ENCODE results near the gene PRDM7.
A peak's percentile ranks its signal among the peaks of the same experiment; 100 is the strongest.

PRDM7 gene

DNA sequence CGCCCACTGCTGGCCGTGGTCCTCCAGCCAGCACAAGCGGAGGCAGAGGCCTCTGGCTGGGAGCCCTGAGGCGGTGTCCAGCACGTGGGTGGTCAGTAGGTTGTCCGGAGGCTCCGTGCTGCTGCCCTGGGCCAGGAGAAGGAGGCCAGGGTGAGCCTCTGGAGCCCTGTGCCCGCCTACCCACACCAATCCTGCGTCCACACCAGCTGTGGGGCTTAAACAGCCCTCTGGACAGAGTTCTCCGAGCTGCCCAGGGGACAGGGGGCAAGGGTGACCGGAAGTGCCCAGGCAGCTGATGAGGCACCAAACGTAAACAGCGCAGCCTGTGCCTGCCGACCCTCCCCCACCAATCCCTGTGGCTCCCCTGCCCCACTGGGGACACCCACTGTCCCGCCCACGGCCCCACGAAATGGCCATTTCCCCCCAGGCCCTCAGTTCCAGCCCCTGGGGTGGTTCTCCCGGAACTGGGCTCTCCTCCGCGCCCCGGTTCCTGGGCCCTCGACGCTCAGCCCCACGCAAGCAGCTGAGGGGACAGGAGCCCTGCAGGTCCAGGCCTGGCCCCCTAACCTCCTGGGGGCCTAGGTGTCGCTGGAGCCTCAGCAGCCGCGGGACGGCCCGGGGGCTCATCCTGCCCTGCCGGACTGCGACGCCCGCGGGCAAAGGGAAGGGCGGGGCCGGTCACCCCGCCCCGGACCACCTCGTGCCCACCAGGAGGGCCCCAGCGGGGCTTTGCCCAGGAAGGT, 30.0 kb downstream of the PRDM7 start:
- peaks cover 4% of the 10 kb centered on the region; the same call in 1 of the 2 replicates for H3K9me3 ChIP-seq (ENCODE audit: control insufficient read depth, insufficient read depth, low read depth, low read length)
- H3K27ac ChIP-seq (ENCODE audit: low read depth, low read length) = peak overlapping the region; percentile 51; the same call in 1 of the 2 replicates
- H3K36me3 ChIP-seq (ENCODE audit: control insufficient read depth, insufficient read depth, low read length) = peaks cover 25% of the 10 kb centered on the region
- H3K4me3 ChIP-seq (ENCODE audit: low read depth, low read length) = peak overlapping the region; percentile 71
- H3K27me3 ChIP-seq (ENCODE audit: control insufficient read depth, insufficient read depth, low read length) = no peaks in the 10 kb centered on the region
- peaks cover 14% of the 10 kb centered on the region for H3K4me1 ChIP-seq (ENCODE audit: control insufficient read depth, insufficient read depth, low read length)
- peak overlapping the region; percentile 73 for H3K9ac ChIP-seq (ENCODE audit: low read length)

DNA sequence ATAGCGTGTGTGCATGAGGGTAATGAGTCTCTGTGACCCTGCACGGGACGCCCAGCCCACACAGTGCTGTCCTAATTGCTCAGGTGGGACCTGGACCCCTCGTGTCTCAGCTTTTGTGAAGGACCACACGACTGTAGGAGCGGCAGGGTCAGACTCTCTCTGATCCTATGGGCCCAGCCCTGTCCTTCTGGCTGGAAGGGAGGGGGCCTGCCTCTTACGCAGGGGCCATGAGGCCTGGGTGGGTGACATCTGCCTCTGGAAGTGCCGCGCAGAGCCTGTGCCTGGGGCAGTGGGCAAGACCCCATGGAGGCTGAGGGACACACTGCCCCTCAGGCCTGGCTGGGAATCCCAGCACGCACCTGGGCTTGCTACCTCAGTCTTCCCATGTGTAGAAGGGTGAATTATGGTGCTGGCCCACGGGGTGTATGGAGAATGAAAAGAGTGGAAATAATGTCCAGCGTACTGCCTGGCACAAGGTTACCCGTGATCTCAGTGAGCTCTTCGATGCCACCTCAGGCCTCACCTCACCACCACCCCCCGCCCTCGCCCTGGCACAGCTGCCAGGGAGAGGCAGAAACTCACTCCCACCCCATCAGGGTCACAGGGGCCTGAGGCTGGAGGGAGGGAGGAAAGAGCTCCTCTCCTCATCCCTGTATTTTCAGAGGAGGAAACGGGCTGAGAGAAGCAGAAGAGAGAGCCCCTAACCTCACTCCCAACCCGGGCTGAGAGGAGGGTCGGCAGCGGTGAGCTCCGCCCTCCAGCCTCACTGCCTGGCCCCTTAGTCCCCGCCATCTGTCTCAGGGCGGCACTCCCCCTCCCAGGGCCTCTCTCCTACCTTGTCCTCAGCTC, 30.8 kb downstream of the PRDM7 start:
- Histone ChIP-seq H3K4me3 (ENCODE audit: low read depth, low read length) (peak overlapping the region; percentile 71), H3K9ac (ENCODE audit: low read length) (peak overlapping the region; percentile 73)

GRCh38 chr16:90044111-90044551, 33.0 kb downstream of the PRDM7 start:
- peaks cover 14% of the 10 kb centered on the region for H3K4me1 ChIP-seq (ENCODE audit: control insufficient read depth, insufficient read depth, low read length)
- no peaks in the 10 kb centered on the region for H3K27me3 ChIP-seq (ENCODE audit: control insufficient read depth, insufficient read depth, low read length)
- H3K27ac ChIP-seq (ENCODE audit: low read depth, low read length) = no peak overlapping the region
- H3K9me3 ChIP-seq (ENCODE audit: control insufficient read depth, insufficient read depth, low read depth, low read length) = no peaks in the 10 kb centered on the region
- peaks cover 46% of the 10 kb centered on the region for H3K36me3 ChIP-seq (ENCODE audit: control insufficient read depth, insufficient read depth, low read length)
- H3K9ac ChIP-seq (ENCODE audit: low read length) = no peak overlapping the region
- no peak overlapping the region for H3K4me3 ChIP-seq (ENCODE audit: low read depth, low read length)

More for the DNA sequence above, 30.8 kb downstream of the PRDM7 start:
- H3K36me3 ChIP-seq (ENCODE audit: control insufficient read depth, insufficient read depth, low read length) = peaks cover 30% of the 10 kb centered on the region
- H3K9me3 ChIP-seq (ENCODE audit: control insufficient read depth, insufficient read depth, low read depth, low read length) = no peaks in the 10 kb centered on the region
- H3K27ac ChIP-seq (ENCODE audit: low read depth, low read length) = no peak overlapping the region; the same call in 1 of the 2 replicates
- H3K27me3 ChIP-seq (ENCODE audit: control insufficient read depth, insufficient read depth, low read length) = no peaks in the 10 kb centered on the region
- peaks cover 14% of the 10 kb centered on the region for H3K4me1 ChIP-seq (ENCODE audit: control insufficient read depth, insufficient read depth, low read length)

- Histone ChIP-seq H3K4me3 (ENCODE audit: low read depth, low read length) (no peak overlapping the region), H3K9ac (ENCODE audit: low read length) (no peak overlapping the region), H3K27ac (ENCODE audit: low read depth, low read length) (no peak overlapping the region), H3K36me3 (ENCODE audit: control insufficient read depth, insufficient read depth, low read length) (peaks cover 52% of the 10 kb centered on the region), H3K27me3 (ENCODE audit: control insufficient read depth, insufficient read depth, low read length) (no peaks in the 10 kb centered on the region), H3K9me3 (ENCODE audit: control insufficient read depth, insufficient read depth, low read depth, low read length) (no peaks in the 10 kb centered on the region), H3K4me1 (ENCODE audit: control insufficient read depth, insufficient read depth, low read length) (peaks cover 14% of the 10 kb centered on the region)
These were observed 33.6 kb downstream of the PRDM7 start for GRCh38 chr16:90043526-90043925.

GRCh38 chr16:90042946-90043514, 34.1 kb downstream of the PRDM7 start:
- Histone ChIP-seq H3K4me3 (ENCODE audit: low read depth, low read length) (no peak overlapping the region), H3K4me1 (ENCODE audit: control insufficient read depth, insufficient read depth, low read length) (peaks cover 14% of the 10 kb centered on the region), H3K27me3 (ENCODE audit: control insufficient read depth, insufficient read depth, low read length) (no peaks in the 10 kb centered on the region), H3K36me3 (ENCODE audit: control insufficient read depth, insufficient read depth, low read length) (peaks cover 57% of the 10 kb centered on the region), H3K9me3 (ENCODE audit: control insufficient read depth, insufficient read depth, low read depth, low read length) (no peaks in the 10 kb centered on the region), H3K9ac (ENCODE audit: low read length) (no peak overlapping the region), H3K27ac (ENCODE audit: low read depth, low read length) (no peak overlapping the region)

- Histone ChIP-seq H3K36me3 (ENCODE audit: control insufficient read depth, insufficient read depth, low read length) (peaks cover 67% of the 10 kb centered on the region), H3K27ac (ENCODE audit: low read depth, low read length) (no peak overlapping the region), H3K9me3 (ENCODE audit: control insufficient read depth, insufficient read depth, low read depth, low read length) (no peaks in the 10 kb centered on the region), H3K27me3 (ENCODE audit: control insufficient read depth, insufficient read depth, low read length) (no peaks in the 10 kb centered on the region), H3K4me1 (ENCODE audit: control insufficient read depth, insufficient read depth, low read length) (peaks cover 11% of the 10 kb centered on the region), H3K9ac (ENCODE audit: low read length) (no peak overlapping the region), H3K4me3 (ENCODE audit: low read depth, low read length) (no peak overlapping the region)
These were observed 35.1 kb downstream of the PRDM7 start for GRCh38 chr16:90041896-90042473.

DNA sequence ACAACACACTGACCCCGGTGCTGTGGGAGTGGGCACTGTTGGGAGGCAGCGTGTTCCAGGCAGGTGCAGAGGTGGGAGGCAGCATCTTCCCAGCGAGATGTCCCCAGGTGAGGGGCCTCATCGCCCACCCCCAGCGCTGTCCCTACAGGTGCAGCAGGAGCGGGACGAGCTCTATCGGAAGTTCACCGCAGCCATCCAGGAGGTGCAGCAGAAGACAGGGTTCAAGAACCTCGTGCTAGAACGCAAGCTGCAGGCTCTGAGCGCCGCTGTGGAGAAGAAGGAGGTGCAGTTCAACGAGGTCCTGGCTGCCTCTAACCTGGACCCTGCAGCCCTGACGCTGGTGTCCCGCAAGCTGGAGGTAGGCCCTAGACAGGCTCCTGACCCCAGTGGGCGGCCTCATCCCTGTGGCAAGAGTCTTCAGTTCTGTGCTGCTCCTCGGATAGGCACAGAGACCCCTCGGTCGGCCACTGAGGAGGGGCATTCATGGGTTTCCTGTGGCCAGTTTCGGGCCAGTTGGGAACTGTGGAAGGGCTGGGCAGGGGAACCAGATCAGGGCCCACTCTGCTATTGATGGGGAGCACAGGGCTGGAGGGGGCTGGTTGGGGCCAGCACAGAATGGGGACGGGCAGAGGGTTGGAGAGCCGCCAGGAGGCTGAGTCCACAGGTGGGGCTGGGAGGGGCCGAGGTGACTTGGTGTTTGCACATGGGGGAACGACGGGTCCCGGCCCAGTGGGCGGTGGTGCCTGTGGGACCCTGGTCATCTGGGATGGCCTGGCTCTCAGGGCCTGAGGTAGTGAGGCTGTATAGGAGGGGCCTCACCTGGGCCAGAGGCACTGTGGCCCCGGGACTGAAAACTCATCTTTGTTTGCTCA, 36.7 kb downstream of the PRDM7 start:
- H3K36me3 ChIP-seq (ENCODE audit: control insufficient read depth, insufficient read depth, low read length) = peaks cover 83% of the 10 kb centered on the region
- no peaks in the 10 kb centered on the region for H3K4me1 ChIP-seq (ENCODE audit: control insufficient read depth, insufficient read depth, low read length)
- no peak overlapping the region for H3K4me3 ChIP-seq (ENCODE audit: low read depth, low read length)
- no peaks in the 10 kb centered on the region for H3K27me3 ChIP-seq (ENCODE audit: control insufficient read depth, insufficient read depth, low read length)
- no peaks in the 10 kb centered on the region for H3K9me3 ChIP-seq (ENCODE audit: control insufficient read depth, insufficient read depth, low read depth, low read length)
- H3K9ac ChIP-seq (ENCODE audit: low read length) = no peak overlapping the region
- H3K27ac ChIP-seq (ENCODE audit: low read depth, low read length) = no peak overlapping the region

GRCh38 chr16:90037276-90037675, 39.9 kb downstream of the PRDM7 start:
- peaks cover 82% of the 10 kb centered on the region for H3K36me3 ChIP-seq (ENCODE audit: control insufficient read depth, insufficient read depth, low read length)

DNA sequence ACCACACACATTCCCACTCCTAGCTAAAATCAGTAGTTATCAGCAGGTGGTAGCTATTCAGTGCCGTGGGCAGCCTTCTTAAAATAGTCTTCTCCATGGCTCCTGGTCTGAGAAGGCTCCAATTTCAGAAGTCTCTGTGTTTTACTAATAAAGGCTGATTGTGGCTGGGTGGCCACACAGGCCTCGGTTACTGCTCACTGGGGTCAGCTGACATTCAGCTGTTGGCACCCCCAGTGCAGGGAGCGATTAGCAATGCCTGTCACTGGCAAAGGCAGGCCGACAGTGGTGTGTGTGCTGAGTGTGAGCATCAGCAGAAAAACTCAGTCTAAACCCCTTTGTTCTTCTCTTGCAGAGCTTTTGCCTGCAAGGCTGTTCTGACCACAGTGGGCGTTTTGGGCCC, 41.2 kb downstream of the PRDM7 start:
- H3K27me3 ChIP-seq (ENCODE audit: control insufficient read depth, insufficient read depth, low read length) = no peaks in the 10 kb centered on the region
- no peak overlapping the region for H3K9ac ChIP-seq (ENCODE audit: low read length)
- H3K27ac ChIP-seq (ENCODE audit: low read depth, low read length) = no peak overlapping the region
- H3K36me3 ChIP-seq (ENCODE audit: control insufficient read depth, insufficient read depth, low read length) = peaks cover 84% of the 10 kb centered on the region
- no peaks in the 10 kb centered on the region for H3K4me1 ChIP-seq (ENCODE audit: control insufficient read depth, insufficient read depth, low read length)
- no peaks in the 10 kb centered on the region for H3K9me3 ChIP-seq (ENCODE audit: control insufficient read depth, insufficient read depth, low read depth, low read length)
- no peak overlapping the region for H3K4me3 ChIP-seq (ENCODE audit: low read depth, low read length)

More at GRCh38 chr16:90037276-90037675, 39.9 kb downstream of the PRDM7 start:
- no peaks in the 10 kb centered on the region for H3K4me1 ChIP-seq (ENCODE audit: control insufficient read depth, insufficient read depth, low read length)
- H3K9me3 ChIP-seq (ENCODE audit: control insufficient read depth, insufficient read depth, low read depth, low read length) = no peaks in the 10 kb centered on the region
- no peak overlapping the region for H3K9ac ChIP-seq (ENCODE audit: low read length)
- no peak overlapping the region for H3K4me3 ChIP-seq (ENCODE audit: low read depth, low read length)
- no peak overlapping the region for H3K27ac ChIP-seq (ENCODE audit: low read depth, low read length)
- no peaks in the 10 kb centered on the region for H3K27me3 ChIP-seq (ENCODE audit: control insufficient read depth, insufficient read depth, low read length)

DNA sequence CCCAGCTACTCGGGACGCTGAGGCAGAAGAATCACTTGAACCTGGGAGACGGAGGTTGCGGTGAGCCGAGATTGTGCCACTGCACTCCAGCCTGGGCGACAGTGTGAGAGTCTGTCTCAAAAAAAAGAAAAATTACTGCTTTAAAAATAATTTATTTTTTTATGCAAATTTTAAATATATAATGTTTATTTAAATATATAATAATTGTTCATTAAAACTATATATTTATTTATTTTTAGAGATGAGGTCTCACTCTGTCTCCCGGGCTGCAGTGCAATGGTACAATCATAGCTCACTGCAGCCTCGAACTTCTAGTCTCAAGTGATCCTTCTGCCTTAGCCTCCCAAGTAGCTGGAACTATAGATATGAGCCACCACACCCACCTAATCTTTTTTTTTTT, 42.6 kb downstream of the PRDM7 start:
- no peak overlapping the region for H3K9ac ChIP-seq (ENCODE audit: low read length)
- H3K4me1 ChIP-seq (ENCODE audit: control insufficient read depth, insufficient read depth, low read length) = no peaks in the 10 kb centered on the region
- H3K27ac ChIP-seq (ENCODE audit: low read depth, low read length) = no peak overlapping the region
- no peak overlapping the region for H3K4me3 ChIP-seq (ENCODE audit: low read depth, low read length)
- peaks cover 75% of the 10 kb centered on the region for H3K36me3 ChIP-seq (ENCODE audit: control insufficient read depth, insufficient read depth, low read length)
- no peaks in the 10 kb centered on the region for H3K27me3 ChIP-seq (ENCODE audit: control insufficient read depth, insufficient read depth, low read length)
- no peaks in the 10 kb centered on the region for H3K9me3 ChIP-seq (ENCODE audit: control insufficient read depth, insufficient read depth, low read depth, low read length)
